Measurements from ENCODE around the gene ALB. TPM values are rescaled to one million over a fixed set of nuclear protein-coding genes. Genes with fewer than 3 reads are reported as not detected.

The ALB gene
- total RNA-seq, 1 experiment from 2014 or later, result not detected

DNA sequence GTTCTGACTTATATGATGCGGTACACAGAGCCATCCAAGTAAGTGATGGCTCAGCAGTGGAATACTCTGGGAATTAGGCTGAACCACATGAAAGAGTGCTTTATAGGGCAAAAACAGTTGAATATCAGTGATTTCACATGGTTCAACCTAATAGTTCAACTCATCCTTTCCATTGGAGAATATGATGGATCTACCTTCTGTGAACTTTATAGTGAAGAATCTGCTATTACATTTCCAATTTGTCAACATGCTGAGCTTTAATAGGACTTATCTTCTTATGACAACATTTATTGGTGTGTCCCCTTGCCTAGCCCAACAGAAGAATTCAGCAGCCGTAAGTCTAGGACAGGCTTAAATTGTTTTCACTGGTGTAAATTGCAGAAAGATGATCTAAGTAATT is 16.5 kb downstream of the ALB start:
- Mint-ChIP-seq H3K27me3 (ENCODE audit: unreplicated experiment) (no peaks in the 10 kb centered on the region), H3K4me1 (ENCODE audit: low read depth, unreplicated experiment) (no peaks in the 10 kb centered on the region), H3K36me3 (ENCODE audit: insufficient read depth, unreplicated experiment) (no peaks in the 10 kb centered on the region), H3K27ac (ENCODE audit: unreplicated experiment) (no peak overlapping the region), H3K4me3 (ENCODE audit: low read depth, unreplicated experiment) (no peak overlapping the region), H3K9me3 (ENCODE audit: low read depth, unreplicated experiment) (no peaks in the 10 kb centered on the region)
- intact Hi-C loops (cut with micrococcal nuclease; ENCODE audit: unreplicated experiment), result no loop called here
- BruUV-seq (replicated peaks), result no TSS peak
- no peak for DNase-seq
- no peak for TF ChIP-seq CTCF (IDR thresholded peaks at IDR 0.05; ENCODE audit: unreplicated experiment)
- CTCF ChIA-PET, result no interaction called here

GRCh38 chr4:73421708-73422457 is 17.8 kb downstream of the ALB start:
- DNase-seq, result no peak
- Mint-ChIP-seq H3K36me3 (ENCODE audit: insufficient read depth, unreplicated experiment) (no peaks in the 10 kb centered on the region), H3K9me3 (ENCODE audit: low read depth, unreplicated experiment) (no peaks in the 10 kb centered on the region), H3K27ac (ENCODE audit: unreplicated experiment) (no peak overlapping the region), H3K27me3 (ENCODE audit: unreplicated experiment) (peaks cover 8% of the 10 kb centered on the region), H3K4me3 (ENCODE audit: low read depth, unreplicated experiment) (no peak overlapping the region), H3K4me1 (ENCODE audit: low read depth, unreplicated experiment) (no peaks in the 10 kb centered on the region)
- intact Hi-C loops (cut with micrococcal nuclease; ENCODE audit: unreplicated experiment), result no loop called here
- CTCF ChIA-PET, result no interaction called here
- no peak for TF ChIP-seq CTCF (IDR thresholded peaks at IDR 0.05; ENCODE audit: unreplicated experiment)
- no TSS peak for BruUV-seq (replicated peaks)

DNA sequence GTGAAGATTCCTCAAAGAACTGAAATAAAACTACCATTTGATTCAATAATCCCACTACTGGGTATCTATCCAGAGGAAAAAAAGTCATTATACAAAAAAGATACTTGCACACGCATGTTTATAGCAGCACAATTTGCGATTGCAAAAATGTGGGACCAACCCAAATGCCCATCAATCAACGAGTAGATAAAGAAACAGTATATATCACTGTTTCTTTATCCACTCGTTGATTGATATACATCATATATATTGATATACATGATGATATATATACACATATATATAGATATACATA is 18.3 kb downstream of the ALB start:
- CTCF ChIA-PET, result interaction anchor here (0.6 kb wide), 1 partner anchor 434 kb away, joined by 5 read pairs; no protein-coding TSS in a partner anchor
- H3K36me3 Mint-ChIP-seq (ENCODE audit: insufficient read depth, unreplicated experiment), result no peaks in the 10 kb centered on the region
- BruUV-seq (replicated peaks), result no TSS peak
- H3K27me3 Mint-ChIP-seq (ENCODE audit: unreplicated experiment), result peaks cover 13% of the 10 kb centered on the region
- H3K4me3 Mint-ChIP-seq (ENCODE audit: low read depth, unreplicated experiment), result no peak overlapping the region
- intact Hi-C loops (cut with micrococcal nuclease; ENCODE audit: unreplicated experiment), result no loop called here
- DNase-seq, result no peak
- H3K27ac Mint-ChIP-seq (ENCODE audit: unreplicated experiment), result no peak overlapping the region
- H3K9me3 Mint-ChIP-seq (ENCODE audit: low read depth, unreplicated experiment), result no peaks in the 10 kb centered on the region
- TF ChIP-seq CTCF (IDR thresholded peaks at IDR 0.05; ENCODE audit: unreplicated experiment), result no peak
- H3K4me1 Mint-ChIP-seq (ENCODE audit: low read depth, unreplicated experiment), result no peaks in the 10 kb centered on the region

- peaks cover 13% of the 10 kb centered on the region for H3K27me3 Mint-ChIP-seq (ENCODE audit: unreplicated experiment)
- intact Hi-C loops (cut with micrococcal nuclease; ENCODE audit: unreplicated experiment), result no loop called here
- H3K4me3 Mint-ChIP-seq (ENCODE audit: low read depth, unreplicated experiment), result no peak overlapping the region
- DNase-seq, result no peak
- H3K36me3 Mint-ChIP-seq (ENCODE audit: insufficient read depth, unreplicated experiment), result no peaks in the 10 kb centered on the region
- H3K4me1 Mint-ChIP-seq (ENCODE audit: low read depth, unreplicated experiment), result no peaks in the 10 kb centered on the region
- H3K27ac Mint-ChIP-seq (ENCODE audit: unreplicated experiment), result no peak overlapping the region
- BruUV-seq (replicated peaks), result no TSS peak
- CTCF ChIA-PET, result interaction anchor here (0.6 kb wide), 1 partner anchor 433 kb away, joined by 5 read pairs; no protein-coding TSS in a partner anchor
- no peaks in the 10 kb centered on the region for H3K9me3 Mint-ChIP-seq (ENCODE audit: low read depth, unreplicated experiment)
- no peak for TF ChIP-seq CTCF (IDR thresholded peaks at IDR 0.05; ENCODE audit: unreplicated experiment)
These were observed 19.1 kb downstream of the ALB start for GRCh38 chr4:73423184-73423583.

Measured in Calu3 (cell line).